ENCODE data around the gene ACP4.

ACP4 gene

DNA sequence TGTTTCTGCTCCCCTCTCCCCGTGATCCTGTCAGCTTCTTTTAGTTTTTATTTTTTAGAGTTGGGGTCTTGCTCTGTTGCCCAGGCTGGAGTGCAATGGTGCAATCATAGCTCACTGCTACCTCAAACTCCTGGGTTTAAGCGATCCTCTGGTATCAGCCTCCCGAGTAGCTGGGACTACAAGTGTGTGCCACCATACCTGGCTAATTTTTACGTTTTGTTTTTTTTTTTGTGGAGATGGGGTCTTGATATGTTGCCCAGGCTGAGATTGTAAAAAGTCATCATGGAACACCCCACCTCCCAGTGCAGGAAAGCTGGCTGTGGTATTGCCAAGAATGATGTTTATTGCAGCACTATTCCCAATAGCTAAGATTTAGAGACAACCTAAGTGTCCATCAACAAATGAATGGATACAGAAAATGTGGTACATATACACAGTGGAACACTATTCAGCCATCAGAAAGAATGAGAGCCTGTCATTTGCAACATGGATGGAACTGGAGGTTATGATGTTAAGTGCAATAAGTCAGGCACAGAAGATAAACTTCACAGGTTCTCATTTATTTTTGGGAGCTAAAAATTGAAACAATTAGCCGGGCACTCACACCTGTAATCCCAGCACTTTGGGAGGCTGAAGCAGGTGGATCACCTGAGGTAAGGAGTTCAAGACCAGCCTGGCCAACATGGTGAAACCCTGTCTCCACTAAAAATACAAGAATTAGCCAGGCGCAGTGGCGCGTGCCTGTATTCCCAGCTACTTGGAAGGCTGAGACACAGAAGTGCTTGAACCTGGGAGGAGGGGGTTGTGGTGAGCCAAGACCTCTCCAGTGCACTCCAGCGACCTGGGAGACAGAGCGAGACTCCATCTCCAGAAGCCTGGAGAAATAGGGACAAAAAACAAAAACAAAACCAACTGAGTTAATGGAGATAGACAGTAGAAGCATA lies 49.8 kb downstream of the ACP4 start:
- no peak overlapping the region for H3K4me3 ChIP-seq (ENCODE audit: low read depth in 1 of 2, low read length in 2 of 2)
- no peaks in the 10 kb centered on the region for H3K36me3 ChIP-seq (ENCODE audit: control insufficient read depth in 1 of 2, insufficient read depth in 2 of 2, low read length in 2 of 2)
- H3K4me1 ChIP-seq (ENCODE audit: control insufficient read depth in 1 of 2, insufficient read depth in 2 of 2, low read length in 2 of 2) = peaks cover 6 to 16% of the 10 kb centered on the region in 2 donors
- H3K27me3 ChIP-seq (ENCODE audit: control insufficient read depth in 1 of 2, insufficient read depth in 2 of 2, low read length in 2 of 2) = peaks cover 0 to 7% of the 10 kb centered on the region in 2 donors
- H3K27ac ChIP-seq (ENCODE audit: low read depth, low read length) = no peak overlapping the region
- no peak overlapping the region for H3K9ac ChIP-seq (ENCODE audit: low read depth in 1 of 2, low read length in 2 of 2)
- no peaks in the 10 kb centered on the region for H3K9me3 ChIP-seq (ENCODE audit: control insufficient read depth in 1 of 2, low read length in 2 of 2)

DNA sequence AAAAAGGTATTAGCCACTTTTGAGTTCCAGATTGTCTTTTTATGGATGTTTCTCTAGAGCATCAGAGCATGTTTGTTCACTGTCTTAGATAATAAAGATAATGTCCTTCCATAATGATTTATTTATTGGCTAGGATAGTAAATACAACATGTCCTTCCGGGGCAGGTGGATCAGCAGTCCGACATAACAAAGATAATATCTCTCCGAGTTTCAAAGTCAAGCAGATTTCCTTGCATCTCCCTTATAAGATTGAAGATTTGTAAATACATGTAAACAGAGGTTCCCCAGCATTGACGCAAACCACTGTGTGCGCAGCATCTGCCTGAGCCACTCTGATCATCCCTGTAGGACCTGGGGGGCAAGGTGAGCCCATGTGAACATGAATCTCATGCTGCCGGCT lies 51.9 kb downstream of the ACP4 start:
- Histone ChIP-seq H3K4me3 (ENCODE audit: low read depth in 1 of 2, low read length in 2 of 2) (no peak overlapping the region), H3K9ac (ENCODE audit: low read depth in 1 of 2, low read length in 2 of 2) (no peak overlapping the region), H3K36me3 (ENCODE audit: control insufficient read depth in 1 of 2, insufficient read depth in 2 of 2, low read length in 2 of 2) (no peaks in the 10 kb centered on the region), H3K27ac (ENCODE audit: low read depth, low read length) (no peak overlapping the region), H3K9me3 (ENCODE audit: control insufficient read depth in 1 of 2, low read length in 2 of 2) (no peaks in the 10 kb centered on the region), H3K4me1 (ENCODE audit: control insufficient read depth in 1 of 2, insufficient read depth in 2 of 2, low read length in 2 of 2) (no peaks in the 10 kb centered on the region), H3K27me3 (ENCODE audit: control insufficient read depth in 1 of 2, insufficient read depth in 2 of 2, low read length in 2 of 2) (peaks cover 0 to 7% of the 10 kb centered on the region in 2 donors)

DNA sequence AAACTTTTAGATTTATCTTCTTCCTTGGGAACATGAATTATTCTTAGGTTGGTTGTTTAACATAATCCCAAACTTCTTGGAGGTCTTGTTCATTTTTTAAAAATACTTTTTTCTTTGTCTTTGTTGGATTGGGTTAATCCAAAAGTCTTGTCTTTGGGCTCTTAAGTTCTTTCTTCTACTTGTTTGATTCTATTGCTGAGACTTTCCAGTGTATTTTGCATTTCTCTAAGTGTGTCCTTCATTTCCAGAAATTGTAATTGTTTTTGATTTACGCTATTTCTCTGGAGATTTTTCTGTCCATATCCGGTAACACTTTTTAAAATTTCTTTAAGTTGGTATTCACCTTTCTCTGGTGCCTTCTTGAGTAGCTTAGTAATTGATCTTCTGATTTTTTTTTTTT lies 53.0 kb downstream of the ACP4 start:
- H3K27ac ChIP-seq (ENCODE audit: low read depth, low read length) = no peak overlapping the region
- no peak overlapping the region for H3K9ac ChIP-seq (ENCODE audit: low read depth in 1 of 2, low read length in 2 of 2)
- H3K9me3 ChIP-seq (ENCODE audit: control insufficient read depth in 1 of 2, low read length in 2 of 2) = no peaks in the 10 kb centered on the region
- no peaks in the 10 kb centered on the region for H3K36me3 ChIP-seq (ENCODE audit: control insufficient read depth in 1 of 2, insufficient read depth in 2 of 2, low read length in 2 of 2)
- H3K4me1 ChIP-seq (ENCODE audit: control insufficient read depth in 1 of 2, insufficient read depth in 2 of 2, low read length in 2 of 2) = no peaks in the 10 kb centered on the region
- no peak overlapping the region for H3K4me3 ChIP-seq (ENCODE audit: low read depth in 1 of 2, low read length in 2 of 2)
- H3K27me3 ChIP-seq (ENCODE audit: control insufficient read depth in 1 of 2, insufficient read depth in 2 of 2, low read length in 2 of 2) = peaks cover 0 to 7% of the 10 kb centered on the region in 2 donors

DNA sequence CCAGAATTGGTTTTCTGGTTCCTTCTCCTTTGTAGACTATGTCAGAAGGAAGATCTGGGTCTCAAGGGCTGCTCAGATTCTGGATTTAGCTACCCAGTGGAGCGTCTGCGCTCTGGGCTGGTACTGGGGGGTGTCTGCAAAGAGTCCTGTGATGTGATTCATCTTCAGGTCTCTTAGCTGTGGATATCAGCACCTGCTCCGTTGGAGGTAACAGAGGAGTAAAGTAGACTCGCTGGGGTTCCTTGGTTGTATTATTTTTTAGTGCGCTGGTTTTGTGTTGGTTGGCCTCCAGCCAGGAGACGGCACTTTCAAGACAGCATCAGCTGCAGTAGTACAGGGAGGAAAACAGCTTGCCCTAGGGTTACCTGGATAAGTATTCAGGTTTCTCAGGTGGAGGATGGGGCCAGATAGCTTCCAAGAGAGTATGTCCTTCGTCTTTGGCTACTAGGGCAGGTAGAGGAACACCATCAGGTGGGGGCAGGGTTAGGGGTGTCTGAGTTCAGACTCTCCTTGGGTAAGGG lies 53.5 kb downstream of the ACP4 start:
- no peaks in the 10 kb centered on the region for H3K36me3 ChIP-seq (ENCODE audit: control insufficient read depth in 1 of 2, insufficient read depth in 2 of 2, low read length in 2 of 2)
- H3K9me3 ChIP-seq (ENCODE audit: control insufficient read depth in 1 of 2, low read length in 2 of 2) = no peaks in the 10 kb centered on the region
- peaks cover 0 to 7% of the 10 kb centered on the region in 2 donors for H3K27me3 ChIP-seq (ENCODE audit: control insufficient read depth in 1 of 2, insufficient read depth in 2 of 2, low read length in 2 of 2)
- H3K27ac ChIP-seq (ENCODE audit: low read depth, low read length) = no peak overlapping the region
- no peaks in the 10 kb centered on the region for H3K4me1 ChIP-seq (ENCODE audit: control insufficient read depth in 1 of 2, insufficient read depth in 2 of 2, low read length in 2 of 2)
- H3K9ac ChIP-seq (ENCODE audit: low read depth in 1 of 2, low read length in 2 of 2) = no peak overlapping the region
- no peak overlapping the region for H3K4me3 ChIP-seq (ENCODE audit: low read depth in 1 of 2, low read length in 2 of 2)

DNA sequence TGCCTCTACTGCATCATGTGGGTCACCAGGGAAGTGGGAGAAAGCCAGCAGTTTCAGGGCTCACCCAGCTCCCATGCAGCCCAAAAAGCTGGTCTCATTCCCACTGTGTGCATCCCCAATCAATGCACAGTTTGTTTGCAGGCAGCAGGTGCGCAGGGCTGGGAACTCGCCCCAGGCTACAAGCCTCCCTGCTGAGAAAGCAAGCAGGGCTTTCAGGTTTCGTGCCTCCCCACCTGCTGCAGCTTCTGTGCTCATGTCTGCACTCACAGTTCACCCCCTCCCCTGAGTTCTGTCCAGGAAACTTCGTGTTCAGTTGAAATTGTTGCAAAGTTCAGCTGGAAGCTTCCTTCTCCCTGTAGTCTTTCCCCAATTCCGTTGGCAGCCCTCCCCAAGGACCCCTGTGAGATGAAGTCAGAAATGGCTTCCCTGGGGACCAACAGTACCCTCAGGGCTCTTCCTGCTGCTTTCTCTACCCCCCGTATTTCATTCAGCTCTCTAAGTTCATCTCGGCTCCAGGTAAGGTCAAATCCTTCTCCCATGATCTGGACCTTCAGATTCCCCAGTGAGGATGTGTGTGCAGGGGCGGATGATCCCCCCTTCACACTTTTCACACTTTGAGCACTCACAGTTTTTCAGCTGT lies 54.2 kb downstream of the ACP4 start:
- Histone ChIP-seq H3K36me3 (ENCODE audit: control insufficient read depth in 1 of 2, insufficient read depth in 2 of 2, low read length in 2 of 2) (no peaks in the 10 kb centered on the region), H3K4me3 (ENCODE audit: low read depth in 1 of 2, low read length in 2 of 2) (no peak overlapping the region), H3K9me3 (ENCODE audit: control insufficient read depth in 1 of 2, low read length in 2 of 2) (no peaks in the 10 kb centered on the region), H3K4me1 (ENCODE audit: control insufficient read depth in 1 of 2, insufficient read depth in 2 of 2, low read length in 2 of 2) (no peaks in the 10 kb centered on the region), H3K9ac (ENCODE audit: low read depth in 1 of 2, low read length in 2 of 2) (no peak overlapping the region), H3K27me3 (ENCODE audit: control insufficient read depth in 1 of 2, insufficient read depth in 2 of 2, low read length in 2 of 2) (peaks cover 0 to 7% of the 10 kb centered on the region in 2 donors), H3K27ac (ENCODE audit: low read depth, low read length) (no peak overlapping the region)
